HAP-1 (cell line): Measurements from ENCODE around the gene APBB2.
"Not testable (repeated sequence)": the region's sequence is repeated elsewhere in the genome, so short reads cannot be mapped to it uniquely, and the experiment has no call there.

Source experiments
- DNase-seq, 2 experiments: peaks; one replicate each; pipeline ENCODE4 v3.0.0-alpha.2; 2016 to 2020; ENCODE audit warnings: low spot score in 2 of 2
- H3K27me3 ChIP-seq: fragments of 250-450 bp; sonication (Bioruptor Pico); 2 replicates; pipeline ENCODE4 v1.5.1; 2020; ENCODE audit warnings: low read depth, mild to moderate bottlenecking, moderate library complexity
- H3K36me3 ChIP-seq: fragments of 250-450 bp; sonication (Bioruptor Pico); replicated peaks from 2 replicates; pipeline ENCODE4 v1.5.1; 2020; ENCODE audit warnings: mild to moderate bottlenecking
- H3K4me1 ChIP-seq: fragments of 250-450 bp; sonication (Bioruptor Pico); 2 replicates; pipeline ENCODE4 v1.5.1; 2020; ENCODE audit warnings: mild to moderate bottlenecking
- H3K4me3 ChIP-seq: fragments of 250-450 bp; sonication (Bioruptor Pico); 2 replicates; pipeline ENCODE4 v1.5.1; 2020; ENCODE audit warnings: mild to moderate bottlenecking, moderate library complexity
- H3K9me3 ChIP-seq: fragments of 250-450 bp; sonication (Bioruptor Pico); 2 replicates; pipeline ENCODE4 v1.5.1; 2020; ENCODE audit warnings: mild to moderate bottlenecking, moderate library complexity
- in situ Hi-C: fragments of 300-500 bp; cut with MboI; formaldehyde crosslinking; loops from 3 replicates; pipeline ENCODE4 v1.14.3; 2020; ENCODE audit warnings: low sequenced_read_pairs, inconsistent platforms, mixed read lengths

The APBB2 gene

GRCh38 chr4:41154814-41155177 lies 59.5 kb downstream of the APBB2 start:
- in situ Hi-C loops, result no loop called here
- Histone ChIP-seq H3K9me3 (no peaks in the 10 kb centered on the region), H3K4me1 (peaks cover 3% of the 10 kb centered on the region; the same call in 1 of the 2 replicates), H3K27me3 (no peaks in the 10 kb centered on the region), H3K4me3 (no peak overlapping the region), H3K36me3 (no peaks in the 10 kb centered on the region)
- no peak for DNase-seq

- H3K36me3 ChIP-seq, result no peaks in the 10 kb centered on the region
- in situ Hi-C loops, result no loop called here
- no peak for DNase-seq
- no peaks in the 10 kb centered on the region for H3K4me1 ChIP-seq
- H3K9me3 ChIP-seq, result no peaks in the 10 kb centered on the region
- H3K4me3 ChIP-seq, result no peak overlapping the region
- no peaks in the 10 kb centered on the region for H3K27me3 ChIP-seq
Measured at GRCh38 chr4:41154010-41154813, 60.1 kb downstream of the APBB2 start.

GRCh38 chr4:41150401-41150800 lies 63.9 kb downstream of the APBB2 start:
- peaks cover 14% of the 10 kb centered on the region for H3K4me1 ChIP-seq
- no peaks in the 10 kb centered on the region for H3K9me3 ChIP-seq
- no peaks in the 10 kb centered on the region for H3K27me3 ChIP-seq
- no peak overlapping the region for H3K4me3 ChIP-seq
- no peaks in the 10 kb centered on the region for H3K36me3 ChIP-seq
- DNase-seq, result no peak
- in situ Hi-C loops, result no loop called here

- H3K4me3 ChIP-seq, DNase-seq, H3K36me3 ChIP-seq, in situ Hi-C loops, H3K27me3 ChIP-seq, H3K9me3 ChIP-seq: not testable (repeated sequence)
- peaks cover 18% of the 10 kb centered on the region for H3K4me1 ChIP-seq
Measured at GRCh38 chr4:41149568-41149967, 64.8 kb downstream of the APBB2 start.

- DNase-seq, result no peak
- Histone ChIP-seq H3K36me3 (no peaks in the 10 kb centered on the region), H3K4me1 (peaks cover 20% of the 10 kb centered on the region), H3K9me3 (no peaks in the 10 kb centered on the region), H3K27me3 (no peaks in the 10 kb centered on the region), H3K4me3 (no peak overlapping the region)
- in situ Hi-C loops, result no loop called here
Measured at GRCh38 chr4:41148931-41149330, 65.4 kb downstream of the APBB2 start.

- in situ Hi-C loops, result no loop called here
- peaks cover 24% of the 10 kb centered on the region for H3K4me1 ChIP-seq
- no peaks in the 10 kb centered on the region for H3K27me3 ChIP-seq
- H3K36me3 ChIP-seq, result no peaks in the 10 kb centered on the region
- DNase-seq, result no peak
- no peak overlapping the region for H3K4me3 ChIP-seq
- no peaks in the 10 kb centered on the region for H3K9me3 ChIP-seq
Measured at GRCh38 chr4:41148292-41148691, 66.0 kb downstream of the APBB2 start.

GRCh38 chr4:41147570-41147969 lies 66.8 kb downstream of the APBB2 start:
- H3K9me3 ChIP-seq, DNase-seq, in situ Hi-C loops, H3K27me3 ChIP-seq, H3K36me3 ChIP-seq, H3K4me3 ChIP-seq: not testable (repeated sequence)
- H3K4me1 ChIP-seq, result peaks cover 26% of the 10 kb centered on the region

- H3K9me3 ChIP-seq, result no peaks in the 10 kb centered on the region
- H3K27me3 ChIP-seq, result no peaks in the 10 kb centered on the region
- DNase-seq, result peak; percentile 71 to 82
- in situ Hi-C loops, result no loop called here
- peak overlapping the region; percentile 6 for H3K4me3 ChIP-seq
- H3K36me3 ChIP-seq, result no peaks in the 10 kb centered on the region
- peaks cover 26% of the 10 kb centered on the region for H3K4me1 ChIP-seq
Measured at GRCh38 chr4:41146716-41147506, 67.4 kb downstream of the APBB2 start.

GRCh38 chr4:41146196-41146595 lies 68.1 kb downstream of the APBB2 start:
- no peaks in the 10 kb centered on the region for H3K9me3 ChIP-seq
- in situ Hi-C loops, result no loop called here
- H3K4me1 ChIP-seq, result peaks cover 26% of the 10 kb centered on the region
- H3K36me3 ChIP-seq, result no peaks in the 10 kb centered on the region
- no peaks in the 10 kb centered on the region for H3K27me3 ChIP-seq
- no peak for DNase-seq
- no peak overlapping the region; the same call in 1 of the 2 replicates for H3K4me3 ChIP-seq

- Histone ChIP-seq H3K36me3 (no peaks in the 10 kb centered on the region), H3K9me3 (no peaks in the 10 kb centered on the region), H3K4me3 (no peak overlapping the region), H3K4me1 (peaks cover 26% of the 10 kb centered on the region), H3K27me3 (no peaks in the 10 kb centered on the region)
- DNase-seq, result no peak
- in situ Hi-C loops, result no loop called here
Measured at GRCh38 chr4:41145571-41146078, 68.7 kb downstream of the APBB2 start.

GRCh38 chr4:41144812-41145211 lies 69.5 kb downstream of the APBB2 start:
- no peaks in the 10 kb centered on the region for H3K9me3 ChIP-seq
- DNase-seq, result peak in 1 of 2 experiments; percentile 31
- H3K4me3 ChIP-seq, result no peak overlapping the region
- no peaks in the 10 kb centered on the region for H3K27me3 ChIP-seq
- no peaks in the 10 kb centered on the region for H3K36me3 ChIP-seq
- peaks cover 26% of the 10 kb centered on the region for H3K4me1 ChIP-seq
- in situ Hi-C loops, result no loop called here

- Histone ChIP-seq H3K4me3 (no peak overlapping the region), H3K4me1 (peaks cover 26% of the 10 kb centered on the region), H3K27me3 (no peaks in the 10 kb centered on the region), H3K9me3 (no peaks in the 10 kb centered on the region), H3K36me3 (no peaks in the 10 kb centered on the region)
- no peak for DNase-seq
- in situ Hi-C loops, result no loop called here
Measured at GRCh38 chr4:41144040-41144379, 70.3 kb downstream of the APBB2 start.

GRCh38 chr4:41143311-41144039 lies 70.9 kb downstream of the APBB2 start:
- Histone ChIP-seq H3K9me3 (no peaks in the 10 kb centered on the region), H3K4me1 (peaks cover 26% of the 10 kb centered on the region), H3K4me3 (no peak overlapping the region), H3K27me3 (no peaks in the 10 kb centered on the region), H3K36me3 (no peaks in the 10 kb centered on the region)
- no peak for DNase-seq
- in situ Hi-C loops, result no loop called here
